Mucosa of descending colon (tissue), 3 donors: ENCODE measurements around the gene RNF121. TPM values are rescaled to one million over a fixed set of nuclear protein-coding genes. Genes with fewer than 3 reads are reported as not detected.
A peak's percentile ranks its signal among the peaks of the same experiment; 100 is the strongest.
"Not testable (repeated sequence)": the region's sequence is repeated elsewhere in the genome, so short reads cannot be mapped to it uniquely, and the experiment has no call there.

ENCODE experiments used
- ATAC-seq: fragments of 200-7000 bp; cut with Tn5 transposase; one replicate; pipeline ENCODE4 v1.9.1; 2020; ENCODE audit warnings: mild to moderate bottlenecking, moderate library complexity
- DNase-seq, 3 donors: peaks; one replicate each; pipeline ENCODE4 v3.0.0-alpha.2; 2020
- H3K36me3 ChIP-seq: fragments of 200-600 bp; one replicate; pipeline ENCODE4 v1.8.0; 2021; ENCODE audit warnings: low read depth, mild to moderate bottlenecking
- H3K4me1 ChIP-seq: fragments of 200-600 bp; one replicate; pipeline ENCODE4 v1.8.0; 2021; ENCODE audit warnings: low read depth, mild to moderate bottlenecking
- H3K4me3 ChIP-seq: fragments of 200-600 bp; one replicate; pipeline ENCODE4 v1.8.0; 2021; ENCODE audit warnings: mild to moderate bottlenecking
- H3K9me3 ChIP-seq: fragments of 200-600 bp; one replicate; pipeline ENCODE4 v1.8.0; 2021; ENCODE audit warnings: mild to moderate bottlenecking
- CTCF ChIP-seq: fragments of 200-600 bp; IDR thresholded peaks from one replicate; pipeline ENCODE4 v1.8.0; 2022; ENCODE audit warnings: antibody characterized with exemption, mild to moderate bottlenecking
- intact Hi-C, 2 donors: fragments of 100-400 bp; cut with DNase I in 1 of 2; cut with micrococcal nuclease in 1 of 2; formaldehyde crosslinking; loops; one replicate each; pipeline versions ENCODE4 v1.11.0 to v1.11.1; 2022; cut with DNase I, micrococcal nuclease
- long read RNA-seq, 2 donors: library from polyadenylated mRNA; unstranded; transcript quantifications; one replicate each; pipeline ENCODE4 v2.0.0, GENCODE V29; 2019 to 2021
- total RNA-seq, 3 donors: library from RNA; stranded (reverse); fragmentation: NEBNext Ultra II Directional in 2 of 3; extraction: Animal tissue kit (Norgen Biotek cat#: 25700) in 2 of 3; gene quantifications; one replicate each; pipeline versions ENCODE4 v1.2.1 to v1.2.4, GENCODE V29; 2021 to 2023
- donor health status: DM: no; HTN: no; CAD: no; lungs with moderate emphysema.
- donor health status: DM: no; HTN: no; CAD: no.
- donor health status: DM: no; HTN: yes; CAD: no.

The RNF121 gene
- total RNA-seq: 10 to 100 TPM; 37.0 to 41.0 (median 37.4) TPM
- long read RNA-seq, donor 1, transcript RNF121-201 (9 exons, 2,625 nt): major isoform, 6 of 12 reads
- long read RNA-seq, donor 1, partial matches to known transcripts: 3 of 12 reads
- long read RNA-seq, donor 1, other reads (novel, unspliced or antisense): 2 of 12 reads
- long read RNA-seq, donor 2, partial matches to known transcripts: 1 of 8 reads
- long read RNA-seq, donor 2, other reads (novel, unspliced or antisense): 2 of 8 reads

- intact Hi-C loops: no loop called here
- peak; percentile 99 for ATAC-seq
Measured at GRCh38 chr11:71928737-71929443, at the start of gene RNF121. RNF121 (plus strand) TSS chr11:71929046; CDS start chr11:71929062, 16 bp downstream.

GRCh38 chr11:71885806-71886205 lies 43.0 kb upstream of the RNF121 start:
- DNase-seq, intact Hi-C loops, ATAC-seq, H3K9me3 ChIP-seq, H3K36me3 ChIP-seq, H3K4me1 ChIP-seq, H3K4me3 ChIP-seq: not testable (repeated sequence)

More at GRCh38 chr11:71928737-71929443, at the start of gene RNF121:
- DNase-seq: peak; percentile 97 to 99 (median 98)
- H3K4me3 ChIP-seq: peak within 1 kb of the TSS; percentile 93
- no peak for TF ChIP-seq CTCF
- H3K36me3 ChIP-seq: no peaks in the 10 kb centered on the region
- no peaks in the 10 kb centered on the region for H3K9me3 ChIP-seq
- peaks cover 13% of the 10 kb centered on the region for H3K4me1 ChIP-seq

- H3K9me3 ChIP-seq, H3K4me3 ChIP-seq, intact Hi-C loops, H3K36me3 ChIP-seq, H3K4me1 ChIP-seq, ATAC-seq, DNase-seq: not testable (repeated sequence)
Measured at GRCh38 chr11:71888335-71889010, 40.4 kb upstream of the RNF121 start.

GRCh38 chr11:71889181-71889872 lies 39.5 kb upstream of the RNF121 start:
- H3K4me3 ChIP-seq, H3K36me3 ChIP-seq, intact Hi-C loops, H3K4me1 ChIP-seq, ATAC-seq, DNase-seq, H3K9me3 ChIP-seq: not testable (repeated sequence)

- TF ChIP-seq CTCF: no peak
- no peaks in the 10 kb centered on the region for H3K4me1 ChIP-seq
- DNase-seq (no peak), ATAC-seq (no peak)
- H3K9me3 ChIP-seq: no peaks in the 10 kb centered on the region
- intact Hi-C loops: no loop called here
- H3K36me3 ChIP-seq: no peaks in the 10 kb centered on the region
- H3K4me3 ChIP-seq: no peak overlapping the region
Measured at GRCh38 chr11:71895961-71896360, 32.9 kb upstream of the RNF121 start.

GRCh38 chr11:71901137-71901536 lies 27.7 kb upstream of the RNF121 start:
- H3K4me3 ChIP-seq, DNase-seq, ATAC-seq, H3K4me1 ChIP-seq, H3K9me3 ChIP-seq, intact Hi-C loops, H3K36me3 ChIP-seq: not testable (repeated sequence)

- TF ChIP-seq CTCF: no peak
- Histone ChIP-seq H3K4me3 (no peak overlapping the region), H3K36me3 (no peaks in the 10 kb centered on the region), H3K9me3 (no peaks in the 10 kb centered on the region), H3K4me1 (no peaks in the 10 kb centered on the region)
- intact Hi-C loops: no loop called here
- DNase-seq: no peak
- no peak for ATAC-seq
Measured at GRCh38 chr11:71908218-71908617, 20.6 kb upstream of the RNF121 start.

- intact Hi-C loops, H3K36me3 ChIP-seq, DNase-seq, H3K9me3 ChIP-seq, ATAC-seq, H3K4me1 ChIP-seq, H3K4me3 ChIP-seq: not testable (repeated sequence)
Measured at GRCh38 chr11:71910775-71911174, 18.1 kb upstream of the RNF121 start.

GRCh38 chr11:71911321-71911985 lies 17.4 kb upstream of the RNF121 start:
- intact Hi-C loops, H3K9me3 ChIP-seq, H3K36me3 ChIP-seq, H3K4me1 ChIP-seq, H3K4me3 ChIP-seq, DNase-seq, ATAC-seq: not testable (repeated sequence)

- H3K9me3 ChIP-seq, H3K4me3 ChIP-seq, intact Hi-C loops, H3K36me3 ChIP-seq, DNase-seq, H3K4me1 ChIP-seq, ATAC-seq: not testable (repeated sequence)
Measured at GRCh38 chr11:71911986-71912340, 16.9 kb upstream of the RNF121 start.
